ENCODE results near the gene CNTNAP2.
"Not testable (repeated sequence)": the region's sequence is repeated elsewhere in the genome, so short reads cannot be mapped to it uniquely, and the experiment has no call there.

The CNTNAP2 gene

DNA sequence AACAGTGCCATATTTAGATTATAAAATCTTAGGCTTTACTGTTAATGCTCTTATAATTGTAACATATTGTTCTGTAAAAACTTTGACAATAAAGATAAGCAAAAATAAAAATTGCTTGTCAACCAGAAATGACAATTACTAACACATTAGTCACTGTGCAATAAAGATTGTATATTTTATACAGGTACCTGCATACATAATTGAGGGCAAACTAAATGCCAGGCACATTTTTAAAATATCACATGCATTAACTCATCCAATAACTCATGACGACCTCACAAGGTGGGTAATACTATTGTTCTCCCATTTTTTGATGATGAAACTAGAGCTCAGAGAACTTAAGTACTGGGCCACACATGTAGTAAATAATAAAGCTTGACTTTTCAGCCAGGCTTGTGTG, 1453.8 kb downstream of the CNTNAP2 start:
- Histone ChIP-seq H3K27ac (ENCODE audit: insufficient read depth, low read depth, low read length, poor library complexity, severe bottlenecking) (no peak overlapping the region), H3K4me1 (ENCODE audit: control insufficient read depth, insufficient read depth, low read length) (peaks cover 7% of the 10 kb centered on the region), H3K9me3 (ENCODE audit: control insufficient read depth, low read length) (no peaks in the 10 kb centered on the region), H3K36me3 (ENCODE audit: control insufficient read depth, insufficient read depth, low read length) (no peaks in the 10 kb centered on the region), H3K27me3 (ENCODE audit: control insufficient read depth, insufficient read depth, low read length, poor library complexity, severe bottlenecking) (no peaks in the 10 kb centered on the region), H3K4me3 (ENCODE audit: insufficient read depth, low read depth, low read length) (no peak overlapping the region)
- 81 to 94% methylated on average over 1 of the region's 1 CpG for WGBS, 2 experiments

DNA sequence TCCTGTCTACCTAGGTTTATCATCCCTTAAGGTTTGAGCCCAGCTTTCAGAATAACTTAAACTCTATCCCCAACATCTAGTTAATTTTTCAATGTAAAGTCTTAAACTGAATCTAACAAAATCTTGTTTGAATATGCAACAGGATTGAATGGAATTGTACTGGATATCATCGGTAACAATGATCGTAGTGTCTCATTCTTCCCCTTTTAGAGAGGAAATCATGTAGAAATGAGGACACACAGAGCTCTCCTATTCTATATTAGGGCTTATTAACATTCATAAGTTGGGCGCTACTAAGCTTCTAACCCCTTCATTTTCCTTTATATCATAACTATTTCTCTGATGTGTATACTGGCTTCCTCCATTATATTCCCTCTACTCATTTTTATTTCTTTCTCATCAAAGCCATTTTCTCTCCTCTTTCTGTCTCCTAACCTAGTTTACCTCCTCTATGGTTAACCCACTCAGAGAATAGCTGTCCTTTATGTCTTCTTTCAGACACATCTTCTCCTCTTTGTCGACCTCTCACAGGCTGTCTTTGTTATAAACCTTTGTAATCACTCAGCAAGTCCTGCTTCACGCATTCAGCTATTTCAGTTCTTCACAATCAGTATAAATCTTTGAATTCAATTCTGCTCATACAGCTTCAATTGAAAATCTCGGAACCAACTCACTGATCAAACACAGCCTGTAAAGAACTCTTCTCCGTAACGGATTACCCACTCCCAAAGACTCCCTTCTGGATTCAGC, 1455.0 kb downstream of the CNTNAP2 start:
- Histone ChIP-seq H3K4me1 (ENCODE audit: control insufficient read depth, insufficient read depth, low read length) (peaks cover 7% of the 10 kb centered on the region), H3K4me3 (ENCODE audit: insufficient read depth, low read depth, low read length) (no peak overlapping the region), H3K27ac (ENCODE audit: insufficient read depth, low read depth, low read length, poor library complexity, severe bottlenecking) (peak overlapping the region; percentile 17), H3K36me3 (ENCODE audit: control insufficient read depth, insufficient read depth, low read length) (no peaks in the 10 kb centered on the region), H3K9me3 (ENCODE audit: control insufficient read depth, low read length) (no peaks in the 10 kb centered on the region), H3K27me3 (ENCODE audit: control insufficient read depth, insufficient read depth, low read length, poor library complexity, severe bottlenecking) (no peaks in the 10 kb centered on the region)
- WGBS, 2 experiments = 52 to 65% methylated on average over 8 of the region's 8 CpGs

DNA sequence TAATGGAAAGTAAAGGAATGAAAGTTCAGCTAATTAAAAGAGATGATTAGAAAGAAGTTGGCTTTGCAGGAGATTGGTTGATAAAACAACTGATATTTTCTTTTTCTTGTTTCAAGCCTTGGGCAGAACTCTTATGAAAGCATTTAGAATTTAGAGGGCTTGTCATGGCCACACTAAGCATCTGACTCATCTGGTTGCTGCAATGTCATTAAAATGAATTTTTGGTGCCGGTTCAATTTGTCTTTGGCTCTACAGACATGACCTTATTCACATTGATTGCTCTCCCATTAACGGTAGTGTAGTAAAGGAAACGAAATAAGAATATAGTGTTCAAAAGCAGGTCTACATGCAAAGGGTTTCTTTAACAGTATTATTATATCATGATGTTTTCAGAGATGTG, 1461.6 kb downstream of the CNTNAP2 start:
- Histone ChIP-seq H3K4me3 (ENCODE audit: insufficient read depth, low read depth, low read length) (no peak overlapping the region), H3K4me1 (ENCODE audit: control insufficient read depth, insufficient read depth, low read length) (no peaks in the 10 kb centered on the region), H3K27ac (ENCODE audit: insufficient read depth, low read depth, low read length, poor library complexity, severe bottlenecking) (no peak overlapping the region), H3K27me3 (ENCODE audit: control insufficient read depth, insufficient read depth, low read length, poor library complexity, severe bottlenecking) (no peaks in the 10 kb centered on the region), H3K36me3 (ENCODE audit: control insufficient read depth, insufficient read depth, low read length) (no peaks in the 10 kb centered on the region), H3K9me3 (ENCODE audit: control insufficient read depth, low read length) (no peaks in the 10 kb centered on the region)
- WGBS, 2 experiments = 100% methylated on average over 1 to 3 of the region's 3 CpGs

- 100% methylated on average over 1 of the region's 1 CpG; no CpG with 5 or more reads in 1 of the 2 experiments for WGBS, 2 experiments
- Histone ChIP-seq H3K27ac (ENCODE audit: insufficient read depth, low read depth, low read length, poor library complexity, severe bottlenecking) (no peak overlapping the region), H3K36me3 (ENCODE audit: control insufficient read depth, insufficient read depth, low read length) (no peaks in the 10 kb centered on the region), H3K4me3 (ENCODE audit: insufficient read depth, low read depth, low read length) (no peak overlapping the region), H3K27me3 (ENCODE audit: control insufficient read depth, insufficient read depth, low read length, poor library complexity, severe bottlenecking) (no peaks in the 10 kb centered on the region), H3K4me1 (ENCODE audit: control insufficient read depth, insufficient read depth, low read length) (peaks cover 3% of the 10 kb centered on the region), H3K9me3 (ENCODE audit: control insufficient read depth, low read length) (no peaks in the 10 kb centered on the region)
Observed at GRCh38 chr7:147579148-147579547, 1462.5 kb downstream of the CNTNAP2 start.

DNA sequence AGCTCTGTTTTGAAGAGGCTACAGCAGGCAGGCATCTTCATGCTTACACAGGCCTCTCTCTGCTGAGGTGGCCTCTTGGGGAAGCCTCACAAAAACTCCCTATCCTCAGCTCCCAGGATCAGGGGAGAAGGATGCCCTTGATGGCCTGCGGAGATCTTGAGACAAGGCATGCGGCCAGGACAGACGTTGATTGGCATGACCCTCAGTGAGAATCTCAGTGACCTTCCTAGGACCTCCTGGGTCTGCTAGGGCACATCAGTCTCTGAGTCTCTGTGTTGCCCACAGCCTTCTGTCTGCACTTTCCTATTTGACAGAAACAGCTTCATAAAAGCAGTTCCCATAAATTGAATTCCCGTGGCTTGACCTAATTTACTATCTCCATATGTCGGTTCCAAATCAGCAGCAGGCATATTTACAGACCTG, 1468.2 kb downstream of the CNTNAP2 start:
- Histone ChIP-seq H3K27ac (ENCODE audit: insufficient read depth, low read depth, low read length, poor library complexity, severe bottlenecking) (peak overlapping the region; percentile 3), H3K4me3 (ENCODE audit: insufficient read depth, low read depth, low read length) (no peak overlapping the region), H3K4me1 (ENCODE audit: control insufficient read depth, insufficient read depth, low read length) (peaks cover 12% of the 10 kb centered on the region), H3K9me3 (ENCODE audit: control insufficient read depth, low read length) (no peaks in the 10 kb centered on the region), H3K36me3 (ENCODE audit: control insufficient read depth, insufficient read depth, low read length) (no peaks in the 10 kb centered on the region), H3K27me3 (ENCODE audit: control insufficient read depth, insufficient read depth, low read length, poor library complexity, severe bottlenecking) (no peaks in the 10 kb centered on the region)
- 3 to 9% methylated on average over 5 of the region's 5 CpGs for WGBS, 2 experiments

- Histone ChIP-seq H3K4me3 (ENCODE audit: insufficient read depth, low read depth, low read length) (no peak overlapping the region), H3K27me3 (ENCODE audit: control insufficient read depth, insufficient read depth, low read length, poor library complexity, severe bottlenecking) (no peaks in the 10 kb centered on the region), H3K27ac (ENCODE audit: insufficient read depth, low read depth, low read length, poor library complexity, severe bottlenecking) (no peak overlapping the region), H3K9me3 (ENCODE audit: control insufficient read depth, low read length) (no peaks in the 10 kb centered on the region), H3K36me3 (ENCODE audit: control insufficient read depth, insufficient read depth, low read length) (no peaks in the 10 kb centered on the region), H3K4me1 (ENCODE audit: control insufficient read depth, insufficient read depth, low read length) (peaks cover 12% of the 10 kb centered on the region)
- WGBS, 2 experiments = 0% methylated on average over 1 of the region's 1 CpG
Observed at GRCh38 chr7:147586110-147586509, 1469.5 kb downstream of the CNTNAP2 start.

- WGBS, 2 experiments = 64 to 66% methylated on average over 1 of the region's 1 CpG
- Histone ChIP-seq H3K4me3 (ENCODE audit: insufficient read depth, low read depth, low read length) (no peak overlapping the region), H3K4me1 (ENCODE audit: control insufficient read depth, insufficient read depth, low read length) (peaks cover 12% of the 10 kb centered on the region), H3K27me3 (ENCODE audit: control insufficient read depth, insufficient read depth, low read length, poor library complexity, severe bottlenecking) (no peaks in the 10 kb centered on the region), H3K36me3 (ENCODE audit: control insufficient read depth, insufficient read depth, low read length) (no peaks in the 10 kb centered on the region), H3K27ac (ENCODE audit: insufficient read depth, low read depth, low read length, poor library complexity, severe bottlenecking) (no peak overlapping the region), H3K9me3 (ENCODE audit: control insufficient read depth, low read length) (no peaks in the 10 kb centered on the region)
Observed at GRCh38 chr7:147586526-147586925, 1469.9 kb downstream of the CNTNAP2 start.

DNA sequence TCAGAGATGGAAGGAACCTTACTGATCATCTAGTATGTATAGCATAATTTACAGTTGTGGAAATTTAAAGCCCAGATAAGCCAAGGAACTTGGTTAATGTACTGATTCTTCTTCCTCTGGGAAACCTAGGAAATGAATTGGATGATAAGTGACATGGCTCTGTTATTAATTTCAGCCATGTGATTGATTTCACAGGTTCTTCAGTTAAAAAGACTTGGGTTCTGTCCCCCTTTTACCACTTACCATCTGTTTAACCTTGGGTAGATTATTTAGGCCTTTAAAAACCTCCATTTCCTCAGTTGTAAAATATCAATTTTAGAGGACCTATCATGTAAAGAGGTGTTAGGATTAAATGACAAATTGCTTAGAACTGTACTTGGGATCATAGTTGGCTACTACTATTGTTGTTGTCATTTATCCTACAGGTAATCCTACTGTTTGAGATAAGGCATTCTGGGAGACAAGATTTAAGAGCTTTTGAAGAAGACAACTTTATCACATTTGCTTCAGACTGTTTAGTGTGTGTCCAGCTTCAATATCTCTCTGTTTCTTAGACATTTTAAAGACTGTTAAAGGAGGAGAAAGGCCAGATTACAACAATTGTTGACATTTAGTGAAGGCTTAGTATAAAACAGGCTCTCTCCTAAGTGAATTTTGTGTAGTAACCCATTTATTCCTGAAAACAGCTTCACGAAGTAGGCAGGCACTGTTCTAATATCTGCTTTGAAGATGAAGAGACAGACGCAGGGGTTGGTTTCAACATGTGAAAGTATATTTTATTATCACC, 1476.9 kb downstream of the CNTNAP2 start:
- Histone ChIP-seq H3K4me3 (ENCODE audit: insufficient read depth, low read depth, low read length) (no peak overlapping the region), H3K4me1 (ENCODE audit: control insufficient read depth, insufficient read depth, low read length) (no peaks in the 10 kb centered on the region), H3K27ac (ENCODE audit: insufficient read depth, low read depth, low read length, poor library complexity, severe bottlenecking) (no peak overlapping the region), H3K27me3 (ENCODE audit: control insufficient read depth, insufficient read depth, low read length, poor library complexity, severe bottlenecking) (no peaks in the 10 kb centered on the region), H3K36me3 (ENCODE audit: control insufficient read depth, insufficient read depth, low read length) (no peaks in the 10 kb centered on the region), H3K9me3 (ENCODE audit: control insufficient read depth, low read length) (no peaks in the 10 kb centered on the region)
- WGBS, 2 experiments = 89 to 100% methylated on average over 1 to 2 of the region's 2 CpGs

GRCh38 chr7:147595042-147595441, 1478.4 kb downstream of the CNTNAP2 start:
- no peaks in the 10 kb centered on the region for H3K4me1 ChIP-seq (ENCODE audit: control insufficient read depth, insufficient read depth, low read length)
- H3K27me3 ChIP-seq (ENCODE audit: control insufficient read depth, insufficient read depth, low read length, poor library complexity, severe bottlenecking) = no peaks in the 10 kb centered on the region
- no peak overlapping the region for H3K4me3 ChIP-seq (ENCODE audit: insufficient read depth, low read depth, low read length)
- no peaks in the 10 kb centered on the region for H3K9me3 ChIP-seq (ENCODE audit: control insufficient read depth, low read length)
- H3K27ac ChIP-seq (ENCODE audit: insufficient read depth, low read depth, low read length, poor library complexity, severe bottlenecking) = no peak overlapping the region
- no peaks in the 10 kb centered on the region for H3K36me3 ChIP-seq (ENCODE audit: control insufficient read depth, insufficient read depth, low read length)
- 88 to 90% methylated on average over 1 of the region's 1 CpG for WGBS, 2 experiments

GRCh38 chr7:147598687-147599086, 1482.1 kb downstream of the CNTNAP2 start:
- H3K36me3 ChIP-seq (ENCODE audit: control insufficient read depth, insufficient read depth, low read length); H3K27ac ChIP-seq (ENCODE audit: insufficient read depth, low read depth, low read length, poor library complexity, severe bottlenecking); H3K27me3 ChIP-seq (ENCODE audit: control insufficient read depth, insufficient read depth, low read length, poor library complexity, severe bottlenecking); H3K4me3 ChIP-seq (ENCODE audit: insufficient read depth, low read depth, low read length); H3K9me3 ChIP-seq (ENCODE audit: control insufficient read depth, low read length); H3K4me1 ChIP-seq (ENCODE audit: control insufficient read depth, insufficient read depth, low read length): not testable (repeated sequence)
- 84 to 100% methylated on average over 2 of the region's 2 CpGs for WGBS, 2 experiments

Data from ectodermal cell (in vitro differentiated cells).